ENCODE data around the gene CACNA1G.

- TF ChIP-seq POLR2A (IDR thresholded peaks at IDR 0.05) (no peak), CTCF (IDR thresholded peaks at IDR 0.05) (no peak)
These were observed 101.4 kb downstream of the CACNA1G start for GRCh38 chr17:50661795-50662391.

All from gastroesophageal sphincter (tissue), 3 donors.